PC-9 (cell line): Measurements from ENCODE around the gene COL24A1. TPM values are rescaled to one million over a fixed set of nuclear protein-coding genes. Genes with fewer than 3 reads are reported as not detected.

Experiments
- BruUV-seq: library from RNA; stranded (reverse); fragments of 400-500 nt; replicated peaks from 2 replicates; lab custom pipeline; 2021; lab: Mats Ljungman, UMichigan
- CTCF ChIA-PET: fragments of 300-600 bp; sonication (Branson Sonifier 250); formaldehyde crosslinking; loops from one replicate; lab custom pipeline; 2022; ENCODE audit warnings: antibody characterized with exemption; lab: Charles Lee
- POLR2A ChIA-PET: fragments of 300-600 bp; sonication (Branson Sonifier 250); formaldehyde crosslinking; loops from one replicate; lab custom pipeline; 2022; ENCODE audit warnings: antibody characterized with exemption; ENCODE audit not compliant: unreplicated experiment; lab: Charles Lee
- DNase-seq, 2 experiments: peaks; one replicate each; pipeline versions ENCODE4 v3.0.0 to v3.0.0-alpha.2; 2015 to 2022; ENCODE audit warnings: mixed read lengths in 1 of 2
- H2AFZ ChIP-seq: fragments of 200-600 bp; sonication (generic); 2 replicates; pipeline ENCODE4 v1.8.1; 2017; ENCODE audit warnings: antibody characterized with exemption
- H3F3A ChIP-seq: fragments of 200-600 bp; sonication (generic); 2 replicates; pipeline ENCODE4 v1.8.1; 2017; ENCODE audit warnings: antibody characterized with exemption, mild to moderate bottlenecking, low read depth; ENCODE audit not compliant: insufficient read depth
- H3K27ac ChIP-seq: fragments of 200-600 bp; sonication (generic); 2 replicates; pipeline ENCODE4 v1.6.1; 2016; ENCODE audit warnings: mixed run types
- H3K27me3 ChIP-seq: fragments of 200-600 bp; sonication (generic); 2 replicates; pipeline ENCODE4 v1.6.1; 2016; ENCODE audit warnings: low read depth, mixed run types; ENCODE audit not compliant: insufficient read depth
- H3K36me3 ChIP-seq: fragments of 200-600 bp; sonication (generic); 2 replicates; pipeline ENCODE4 v1.6.1; 2016; ENCODE audit warnings: low read depth, mixed run types
- H3K4me1 ChIP-seq: fragments of 200-600 bp; sonication (generic); replicated peaks from 2 replicates; pipeline ENCODE4 v1.6.1; 2016; ENCODE audit warnings: mixed run types; ENCODE audit not compliant: insufficient read depth
- H3K4me2 ChIP-seq: fragments of 200-600 bp; sonication (generic); 2 replicates; pipeline ENCODE4 v1.6.1; 2017; ENCODE audit warnings: mixed run types
- H3K4me3 ChIP-seq: fragments of 200-600 bp; sonication (generic); 2 replicates; pipeline ENCODE4 v1.6.1; 2016; ENCODE audit warnings: mixed run types
- H3K79me2 ChIP-seq: fragments of 200-600 bp; sonication (generic); 2 replicates; pipeline ENCODE4 v1.6.1; 2017; ENCODE audit warnings: low read depth, mixed run types
- H3K9me2 ChIP-seq: fragments of 200-600 bp; sonication (generic); 2 replicates; pipeline ENCODE4 v1.8.1; 2017; ENCODE audit warnings: mild to moderate bottlenecking; ENCODE audit not compliant: insufficient read depth
- H3K9me3 ChIP-seq: fragments of 200-600 bp; sonication (generic); 2 replicates; pipeline ENCODE4 v1.8.1; 2016; ENCODE audit warnings: low read depth; ENCODE audit not compliant: insufficient read depth
- H4K20me1 ChIP-seq: fragments of 200-600 bp; sonication (generic); 2 replicates; pipeline ENCODE4 v1.8.1; 2017; ENCODE audit not compliant: insufficient read depth
- EZH2 ChIP-seq: fragments of 200-600 bp; sonication (generic); IDR thresholded peaks from 2 replicates; pipeline ENCODE4 v1.8.0; 2017; ENCODE audit warnings: antibody characterized with exemption, low read depth
- intact Hi-C: fragments of 100-400 bp; cut with micrococcal nuclease; formaldehyde crosslinking; loops from one replicate; pipeline ENCODE4 v1.10.0; 2022; ENCODE audit not compliant: unreplicated experiment
- total RNA-seq: library from RNA; stranded (reverse); gene quantifications from 2 replicates; pipeline ENCODE4 v1.2.3, GENCODE V29; 2021
- TF ChIP-seq, protein P1 (sequence below): fragments of 200-600 bp; sonication (generic); conservative IDR thresholded peaks from 2 replicates; pipeline ENCODE4 v1.6.1; 2017; ENCODE audit warnings: mixed run types, antibody characterized with exemption, mild to moderate bottlenecking, moderate library complexity

Gene COL24A1
- total RNA-seq, 1 experiment from 2014 or later = 0.15 TPM

DNA sequence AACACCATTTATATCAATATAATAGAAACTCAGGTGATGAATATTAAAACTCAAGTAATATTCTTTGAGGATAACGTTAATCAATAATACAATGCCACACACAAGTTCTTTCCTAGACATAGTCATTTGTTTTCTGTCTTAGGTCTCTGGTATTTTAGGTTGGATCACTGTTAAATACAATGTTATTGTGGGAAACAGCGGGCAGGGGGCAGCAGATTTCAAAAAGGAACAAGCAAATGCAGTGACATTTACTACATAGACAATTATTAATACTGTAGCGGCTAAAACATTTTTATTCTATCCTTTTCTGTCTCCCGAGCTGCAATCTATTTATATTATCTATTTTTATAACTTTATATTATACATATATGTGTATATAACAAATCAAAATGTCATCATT lies 261.9 kb downstream of the COL24A1 start:
- no peaks in the 10 kb centered on the region for H3K4me1 ChIP-seq
- no TSS peak for BruUV-seq
- no peak overlapping the region for H2AFZ ChIP-seq
- TF ChIP-seq, protein P1, sequence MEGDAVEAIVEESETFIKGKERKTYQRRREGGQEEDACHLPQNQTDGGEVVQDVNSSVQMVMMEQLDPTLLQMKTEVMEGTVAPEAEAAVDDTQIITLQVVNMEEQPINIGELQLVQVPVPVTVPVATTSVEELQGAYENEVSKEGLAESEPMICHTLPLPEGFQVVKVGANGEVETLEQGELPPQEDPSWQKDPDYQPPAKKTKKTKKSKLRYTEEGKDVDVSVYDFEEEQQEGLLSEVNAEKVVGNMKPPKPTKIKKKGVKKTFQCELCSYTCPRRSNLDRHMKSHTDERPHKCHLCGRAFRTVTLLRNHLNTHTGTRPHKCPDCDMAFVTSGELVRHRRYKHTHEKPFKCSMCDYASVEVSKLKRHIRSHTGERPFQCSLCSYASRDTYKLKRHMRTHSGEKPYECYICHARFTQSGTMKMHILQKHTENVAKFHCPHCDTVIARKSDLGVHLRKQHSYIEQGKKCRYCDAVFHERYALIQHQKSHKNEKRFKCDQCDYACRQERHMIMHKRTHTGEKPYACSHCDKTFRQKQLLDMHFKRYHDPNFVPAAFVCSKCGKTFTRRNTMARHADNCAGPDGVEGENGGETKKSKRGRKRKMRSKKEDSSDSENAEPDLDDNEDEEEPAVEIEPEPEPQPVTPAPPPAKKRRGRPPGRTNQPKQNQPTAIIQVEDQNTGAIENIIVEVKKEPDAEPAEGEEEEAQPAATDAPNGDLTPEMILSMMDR = peak; percentile 65
- no peak for TF ChIP-seq EZH2
- intact Hi-C loops = no loop called here
- no peak overlapping the region for H3K4me2 ChIP-seq
- no peaks in the 10 kb centered on the region for H3F3A ChIP-seq
- ChIA-PET POLR2A (no interaction called here), CTCF (no interaction called here)
- no peaks in the 10 kb centered on the region for H4K20me1 ChIP-seq
- no peaks in the 10 kb centered on the region for H3K9me2 ChIP-seq
- H3K36me3 ChIP-seq = no peaks in the 10 kb centered on the region
- H3K27ac ChIP-seq = no peak overlapping the region
- no peak overlapping the region for H3K4me3 ChIP-seq
- DNase-seq = peak in 1 of 2 experiments; percentile 13
- H3K27me3 ChIP-seq = no peaks in the 10 kb centered on the region
- H3K79me2 ChIP-seq = no peaks in the 10 kb centered on the region
- no peaks in the 10 kb centered on the region for H3K9me3 ChIP-seq

DNA sequence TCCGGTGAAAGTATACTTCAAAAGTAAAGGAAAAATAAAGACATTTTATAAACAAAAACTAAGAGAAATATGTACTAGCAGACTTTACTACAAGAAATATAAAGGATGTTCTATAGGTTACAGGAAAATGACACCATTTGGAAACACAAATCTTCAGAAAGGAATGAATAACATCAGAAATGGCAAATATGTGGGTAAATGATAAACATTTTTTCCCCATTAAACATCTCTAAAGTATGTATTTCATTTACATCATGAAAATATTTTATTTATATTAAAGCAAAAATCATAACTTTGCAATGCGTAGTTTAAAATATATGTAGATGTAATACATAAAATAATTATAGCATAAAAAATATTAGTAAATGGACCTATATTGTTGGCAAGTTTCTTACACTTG lies 264.2 kb downstream of the COL24A1 start:
- H3K9me3 ChIP-seq = no peaks in the 10 kb centered on the region
- no peaks in the 10 kb centered on the region for H3K27me3 ChIP-seq
- DNase-seq = no peak
- H3K79me2 ChIP-seq = no peaks in the 10 kb centered on the region
- no peak overlapping the region for H3K27ac ChIP-seq
- no peak for TF ChIP-seq EZH2
- TF ChIP-seq, protein P1 = no peak
- ChIA-PET POLR2A (interaction anchor here (0.7 kb wide), 1 partner anchor 25 kb away, joined by 6 read pairs; no protein-coding TSS in a partner anchor), CTCF (no interaction called here)
- BruUV-seq = no TSS peak
- H3K36me3 ChIP-seq = no peaks in the 10 kb centered on the region
- H3K9me2 ChIP-seq = no peaks in the 10 kb centered on the region
- H2AFZ ChIP-seq = no peak overlapping the region
- no peaks in the 10 kb centered on the region for H4K20me1 ChIP-seq
- no peak overlapping the region for H3K4me3 ChIP-seq
- intact Hi-C loops = no loop called here
- no peaks in the 10 kb centered on the region for H3K4me1 ChIP-seq
- no peaks in the 10 kb centered on the region for H3F3A ChIP-seq
- no peak overlapping the region for H3K4me2 ChIP-seq

DNA sequence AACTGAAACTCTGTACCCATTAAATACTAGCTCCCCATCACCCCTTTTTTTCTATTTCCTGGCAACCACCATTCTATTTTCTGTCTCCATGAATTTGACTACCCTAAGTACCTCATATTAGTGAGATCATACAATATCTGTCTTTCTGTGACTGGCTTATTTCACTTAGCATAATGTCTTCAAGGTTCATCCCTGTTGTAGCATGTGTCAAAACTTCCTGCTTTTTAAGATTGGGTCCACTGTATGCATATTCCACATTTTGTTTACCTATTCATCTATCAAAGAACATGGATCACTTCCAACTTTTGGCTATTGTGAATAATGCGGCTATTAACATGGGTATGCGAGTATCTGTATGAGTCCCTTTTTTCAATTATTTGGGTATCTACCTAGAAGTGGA lies 266.7 kb downstream of the COL24A1 start:
- H3K79me2 ChIP-seq = no peaks in the 10 kb centered on the region
- H3K4me3 ChIP-seq = no peak overlapping the region
- TF ChIP-seq, protein P1 = no peak
- TF ChIP-seq EZH2 = no peak
- CTCF ChIA-PET = no interaction called here
- H2AFZ ChIP-seq = no peak overlapping the region
- intact Hi-C loops = no loop called here
- H3K9me3 ChIP-seq = no peaks in the 10 kb centered on the region
- POLR2A ChIA-PET = no interaction called here
- no peaks in the 10 kb centered on the region for H3K9me2 ChIP-seq
- no peak for DNase-seq
- no peak overlapping the region for H3K27ac ChIP-seq
- no peaks in the 10 kb centered on the region for H3F3A ChIP-seq
- H3K4me1 ChIP-seq = no peaks in the 10 kb centered on the region
- no peaks in the 10 kb centered on the region for H3K36me3 ChIP-seq
- H3K4me2 ChIP-seq = no peak overlapping the region
- H4K20me1 ChIP-seq = no peaks in the 10 kb centered on the region
- no TSS peak for BruUV-seq
- no peaks in the 10 kb centered on the region for H3K27me3 ChIP-seq
